ENCODE measurements around the gene TDRD15. TPM values are rescaled to one million over a fixed set of nuclear protein-coding genes. Genes with fewer than 3 reads are reported as not detected.

TDRD15 gene
- total and polyA plus RNA-seq, 2 of the 4 experiments (the other 2 are of a cell fraction) = not detected

DNA sequence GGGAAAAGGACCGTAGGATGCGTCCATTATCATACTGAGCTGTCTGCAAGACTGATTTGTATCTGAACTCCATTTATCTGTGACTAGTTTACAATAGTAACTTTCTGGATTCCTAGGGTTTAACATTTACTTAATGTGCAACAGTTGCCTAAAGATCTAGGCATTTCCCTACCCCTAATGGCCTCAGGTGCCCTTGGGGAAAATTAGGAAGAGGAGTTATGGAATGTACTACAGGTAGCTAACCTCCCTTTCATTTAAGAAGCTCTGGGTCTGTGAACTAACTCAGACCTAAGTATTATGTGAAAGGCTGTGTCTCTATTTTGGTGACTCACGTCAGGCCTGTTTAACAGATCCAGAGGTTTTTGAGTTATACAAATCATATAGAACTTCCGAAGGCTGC lies 59.5 kb downstream of the TDRD15 start:
- Histone ChIP-seq H3K23ac (ENCODE audit: low read depth, low read length) (no peak overlapping the region), H2BK15ac (ENCODE audit: low read depth, low read length) (no peak overlapping the region), H3K27me3 (ENCODE audit: control insufficient read depth, insufficient read depth, low read length) (no peaks in the 10 kb centered on the region), H2AK9ac (replicated peaks; ENCODE audit: low read depth, low read length, poor library complexity) (no peak overlapping the region), H3K4me1 (ENCODE audit: control insufficient read depth, insufficient read depth, low read length) (no peaks in the 10 kb centered on the region), H2AFZ (replicated peaks; ENCODE audit: low read length, poor library complexity) (no peak overlapping the region), H2BK20ac (ENCODE audit: low read depth, low read length) (no peak overlapping the region), H3K9me3 (ENCODE audit: control insufficient read depth, insufficient read depth, low read length) (no peaks in the 10 kb centered on the region), H2BK120ac (ENCODE audit: low read depth, low read length) (no peak overlapping the region), H3K79me1 (ENCODE audit: low read depth in 1 of 2, low read length in 2 of 2) (no peaks in the 10 kb centered on the region), H3K4ac (ENCODE audit: low read depth, low read length) (no peak overlapping the region), H3K9ac (ENCODE audit: low read depth, low read length) (no peak overlapping the region), H2AK5ac (ENCODE audit: low read depth, low read length) (no peak overlapping the region), H3K18ac (ENCODE audit: low read depth, low read length) (no peak overlapping the region), H4K91ac (ENCODE audit: insufficient read depth, low read depth, low read length) (no peak overlapping the region), H3K4me2 (ENCODE audit: low read depth, low read length) (no peak overlapping the region), H2BK5ac (ENCODE audit: low read depth, low read length, poor library complexity, severe bottlenecking) (no peak overlapping the region), H3K56ac (ENCODE audit: extremely low read depth, insufficient read depth, low read length) (no peak overlapping the region), H3K9me1 (ENCODE audit: insufficient read depth, low read length) (no peaks in the 10 kb centered on the region), H3K27ac (ENCODE audit: insufficient read depth, low read length) (no peak overlapping the region), H4K8ac (ENCODE audit: low read depth in 2 of 2, low read length in 2 of 2) (no peak overlapping the region), H4K5ac (ENCODE audit: low read depth, low read length) (no peak overlapping the region), H3K4me3 (ENCODE audit: insufficient read depth, low read depth, low read length) (no peak overlapping the region), H3K14ac (replicated peaks; ENCODE audit: low read depth, low read length) (no peak overlapping the region), H3K36me3 (ENCODE audit: control insufficient read depth, insufficient read depth, low read length) (no peaks in the 10 kb centered on the region), H4K20me1 (ENCODE audit: insufficient read depth, low read length) (no peaks in the 10 kb centered on the region)
- dilution Hi-C loops (cut with HindIII; ENCODE audit: low sequenced_read_pairs, unreplicated experiment) = no loop called here
- no CpG with 5 or more reads among the region's 4 CpGs for WGBS, 2 experiments (ENCODE audit: extremely low coverage in 2 of 2, insufficient read length in 1 of 2)
- ChIA-PET CTCF (no interaction called here), POLR2A (ENCODE audit: unreplicated experiment) (no interaction called here)
- in situ Hi-C loops (cut with MboI; ENCODE audit: low sequenced_read_pairs) = no loop called here
- intact Hi-C loops (cut with micrococcal nuclease) = no loop called here
- BruUV-seq (replicated peaks) = no TSS peak
- DNase-seq = no peak
- no peak for TF ChIP-seq MAFK (IDR thresholded peaks at IDR 0.05; ENCODE audit: low read depth, low read length)
- TF ChIP-seq USF2 (IDR thresholded peaks at IDR 0.05; ENCODE audit: low read depth, low read length) = no peak
- no peak for TF ChIP-seq FOS (IDR thresholded peaks at IDR 0.05; ENCODE audit: low read depth, low read length)
- TF ChIP-seq POLR2A (IDR thresholded peaks at IDR 0.05; ENCODE audit: low read depth, low read length) = no peak
- no peak for TF ChIP-seq BHLHE40 (IDR thresholded peaks at IDR 0.05; ENCODE audit: low read depth, low read length)
- no peak for ATAC-seq (ENCODE audit: low read depth)
